ENCODE results near the gene BGLAP. TPM values are rescaled to one million over a fixed set of nuclear protein-coding genes. Genes with fewer than 3 reads are reported as not detected.

Gene BGLAP
- total RNA-seq, 1 experiment from 2014 or later, result 2.4 TPM

GRCh38 chr1:156238248-156238647 is 3.7 kb upstream of the BGLAP start:
- Histone ChIP-seq H3K4me1 (ENCODE audit: insufficient read depth, low read length) (no peaks in the 10 kb centered on the region), H3K23ac (ENCODE audit: insufficient read length, low read depth, low read length) (no peak overlapping the region), H3K4me2 (ENCODE audit: insufficient read depth, insufficient read length, low read length) (no peak overlapping the region), H3K27me3 (ENCODE audit: insufficient read depth, low read length) (no peaks in the 10 kb centered on the region), H3K23me2 (ENCODE audit: insufficient read length, low read depth, low read length, poor library complexity, severe bottlenecking) (no peaks in the 10 kb centered on the region), H2BK120ac (ENCODE audit: low read depth, low read length, poor library complexity, severe bottlenecking) (no peak overlapping the region), H4K91ac (ENCODE audit: insufficient read length, low read depth, low read length) (no peak overlapping the region), H3K9me3 (ENCODE audit: control insufficient read depth, low read depth, low read length) (no peaks in the 10 kb centered on the region), H2AK5ac (ENCODE audit: insufficient read length, low read length) (no peak overlapping the region), H2AFZ (ENCODE audit: low read length) (no peak overlapping the region), H3K4ac (ENCODE audit: low read depth, low read length) (no peak overlapping the region), H4K20me1 (ENCODE audit: control insufficient read depth, insufficient read depth, insufficient read length) (no peaks in the 10 kb centered on the region), H3K14ac (ENCODE audit: insufficient read depth, low read length) (no peak overlapping the region), H3K9ac (ENCODE audit: extremely low read depth, insufficient read length, low read length) (no peak overlapping the region), H2BK12ac (ENCODE audit: insufficient read length, low read depth, low read length) (no peak overlapping the region), H3T11ph (ENCODE audit: low read length) (no peak overlapping the region), H4K8ac (replicated peaks; ENCODE audit: insufficient read length, low read depth, low read length) (no peak overlapping the region), H2BK20ac (ENCODE audit: low read depth, low read length, poor library complexity, severe bottlenecking) (no peak overlapping the region), H3K18ac (ENCODE audit: insufficient read length, low read depth, low read length) (no peak overlapping the region), H3K79me1 (ENCODE audit: insufficient read depth, low read depth, low read length, poor library complexity, severe bottlenecking) (no peaks in the 10 kb centered on the region), H4K5ac (ENCODE audit: insufficient read length, low read depth, low read length) (no peak overlapping the region), H2BK5ac (ENCODE audit: insufficient read length, low read length) (no peak overlapping the region), H3K27ac (ENCODE audit: insufficient read length, low read depth, low read length) (no peak overlapping the region), H2BK15ac (ENCODE audit: low read depth, low read length) (no peak overlapping the region), H3K79me2 (ENCODE audit: insufficient read depth, low read length) (no peaks in the 10 kb centered on the region), H3K56ac (ENCODE audit: insufficient read length, low read depth, low read length) (no peak overlapping the region)
- no peak for TF ChIP-seq CTCF (conservative IDR thresholded peaks at IDR 0.05)
- H3K36me3 Mint-ChIP-seq (ENCODE audit: insufficient read depth in 1 of 3, low read depth in 3 of 3), result peaks cover 24 to 57% (median 54%) of the 10 kb centered on the region in 3 experiments; a peak in 6 of 7 replicates
- H3K4me1 Mint-ChIP-seq, result peaks cover 0 to 2% of the 10 kb centered on the region in 2 experiments; a peak in 2 of 4 replicates
- no peak overlapping the region for H3K4me3 Mint-ChIP-seq
- no peak for DNase-seq
- no CpG with 5 or more reads among the region's 5 CpGs for WGBS (ENCODE audit: extremely low coverage, insufficient read length, low lambda C conversion rate)
- H3K27ac Mint-ChIP-seq, result no peak overlapping the region
- H3K27me3 Mint-ChIP-seq (ENCODE audit: low read depth), result no peaks in the 10 kb centered on the region
- no peaks in the 10 kb centered on the region for H3K9me3 Mint-ChIP-seq

Measured in H9 (cell line).